A673 (cell line): ENCODE results near the gene JAK3.

Experiments
- EZH2 ChIP-seq: fragments of 200-600 bp; sonication (generic); IDR thresholded peaks from 2 replicates; pipeline ENCODE4 v1.6.1; 2017; ENCODE audit warnings: borderline replicate concordance, low read depth, mild to moderate bottlenecking, mixed read lengths, antibody characterized with exemption, low read length; ENCODE audit not compliant: poor library complexity, severe bottlenecking
- TF ChIP-seq, protein P1 (sequence below): fragments of 300-800, 200-600 bp; sonication (generic); conservative IDR thresholded peaks from 2 replicates; pipeline ENCODE4 v1.5.1; 2017; ENCODE audit warnings: low read depth, mild to moderate bottlenecking, antibody characterized with exemption, low read length, moderate library complexity, mixed read lengths

DNA sequence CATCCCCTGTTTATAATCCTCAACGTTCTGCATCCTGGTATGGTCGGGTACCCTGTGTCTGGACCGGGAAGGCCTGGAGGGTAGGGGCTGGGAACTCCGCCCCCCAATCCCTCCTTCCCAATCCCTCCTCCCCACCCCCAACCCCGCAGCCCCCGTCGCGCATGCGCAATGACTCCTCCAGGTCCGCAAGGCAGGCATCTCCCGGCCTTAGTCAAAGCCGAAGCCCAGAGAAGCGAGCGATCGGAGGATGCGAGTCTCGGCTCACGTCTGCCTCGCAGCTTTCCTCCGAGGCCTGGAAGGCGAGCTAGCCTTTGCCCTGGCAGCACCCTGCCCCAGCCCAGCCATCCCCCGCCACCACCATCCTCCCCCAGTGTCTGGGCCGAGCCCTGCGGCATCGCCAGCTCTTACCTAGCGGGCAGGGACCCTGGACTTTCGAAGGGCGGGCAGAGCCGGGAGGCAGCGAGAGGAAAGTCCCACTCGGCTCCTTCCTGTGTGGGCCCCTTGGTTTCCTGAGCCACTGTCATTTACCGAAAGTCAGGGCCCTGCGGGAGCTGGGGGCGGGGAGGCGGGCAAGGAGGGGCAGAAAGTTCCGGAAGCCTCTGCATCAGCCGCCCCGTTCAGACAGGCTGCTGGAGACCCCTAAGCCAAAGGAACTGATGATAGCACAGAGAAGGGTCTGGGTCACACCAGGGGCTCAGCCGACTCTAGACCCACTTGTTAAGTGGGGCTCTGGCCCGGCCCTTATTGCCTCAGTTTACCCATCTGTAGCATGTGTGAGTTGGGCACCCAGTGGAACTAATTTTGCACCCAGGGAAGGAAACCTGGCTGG is at the start of gene JAK3:
- TF ChIP-seq, protein P1, sequence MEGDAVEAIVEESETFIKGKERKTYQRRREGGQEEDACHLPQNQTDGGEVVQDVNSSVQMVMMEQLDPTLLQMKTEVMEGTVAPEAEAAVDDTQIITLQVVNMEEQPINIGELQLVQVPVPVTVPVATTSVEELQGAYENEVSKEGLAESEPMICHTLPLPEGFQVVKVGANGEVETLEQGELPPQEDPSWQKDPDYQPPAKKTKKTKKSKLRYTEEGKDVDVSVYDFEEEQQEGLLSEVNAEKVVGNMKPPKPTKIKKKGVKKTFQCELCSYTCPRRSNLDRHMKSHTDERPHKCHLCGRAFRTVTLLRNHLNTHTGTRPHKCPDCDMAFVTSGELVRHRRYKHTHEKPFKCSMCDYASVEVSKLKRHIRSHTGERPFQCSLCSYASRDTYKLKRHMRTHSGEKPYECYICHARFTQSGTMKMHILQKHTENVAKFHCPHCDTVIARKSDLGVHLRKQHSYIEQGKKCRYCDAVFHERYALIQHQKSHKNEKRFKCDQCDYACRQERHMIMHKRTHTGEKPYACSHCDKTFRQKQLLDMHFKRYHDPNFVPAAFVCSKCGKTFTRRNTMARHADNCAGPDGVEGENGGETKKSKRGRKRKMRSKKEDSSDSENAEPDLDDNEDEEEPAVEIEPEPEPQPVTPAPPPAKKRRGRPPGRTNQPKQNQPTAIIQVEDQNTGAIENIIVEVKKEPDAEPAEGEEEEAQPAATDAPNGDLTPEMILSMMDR, result no peak
- no peak for TF ChIP-seq EZH2
